HG02588 (cell line): ENCODE measurements around the gene LHFPL6.
"Not testable (repeated sequence)": the region's sequence is repeated elsewhere in the genome, so short reads cannot be mapped to it uniquely, and the experiment has no call there.

Experiments used
- ATAC-seq: cut with Tn5 transposase; IDR thresholded peaks from one replicate; pipeline ENCODE4 v1.9.1; 2021; ENCODE audit warnings: mild to moderate bottlenecking, moderate library complexity; ENCODE audit not compliant: unreplicated experiment

LHFPL6 gene

DNA sequence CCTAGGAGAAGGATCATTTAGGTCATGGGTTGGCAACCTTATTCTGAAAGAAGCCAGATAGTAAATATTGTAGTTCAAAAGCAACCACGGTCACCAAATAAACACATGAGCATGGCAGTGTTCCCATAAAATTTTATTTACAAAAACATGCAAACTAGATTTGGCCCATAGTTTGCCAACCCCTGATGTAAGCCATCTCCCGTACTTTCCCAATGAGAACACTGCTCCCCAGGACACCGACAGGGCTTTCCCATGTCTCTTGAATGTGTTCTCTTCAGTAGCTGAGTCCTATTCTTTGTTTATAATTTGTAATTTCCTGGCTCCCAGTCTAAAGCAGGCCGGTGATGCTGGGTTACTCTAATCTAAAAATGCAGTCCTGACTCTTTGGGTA is 239.6 kb downstream of the LHFPL6 start:
- no peak for ATAC-seq

DNA sequence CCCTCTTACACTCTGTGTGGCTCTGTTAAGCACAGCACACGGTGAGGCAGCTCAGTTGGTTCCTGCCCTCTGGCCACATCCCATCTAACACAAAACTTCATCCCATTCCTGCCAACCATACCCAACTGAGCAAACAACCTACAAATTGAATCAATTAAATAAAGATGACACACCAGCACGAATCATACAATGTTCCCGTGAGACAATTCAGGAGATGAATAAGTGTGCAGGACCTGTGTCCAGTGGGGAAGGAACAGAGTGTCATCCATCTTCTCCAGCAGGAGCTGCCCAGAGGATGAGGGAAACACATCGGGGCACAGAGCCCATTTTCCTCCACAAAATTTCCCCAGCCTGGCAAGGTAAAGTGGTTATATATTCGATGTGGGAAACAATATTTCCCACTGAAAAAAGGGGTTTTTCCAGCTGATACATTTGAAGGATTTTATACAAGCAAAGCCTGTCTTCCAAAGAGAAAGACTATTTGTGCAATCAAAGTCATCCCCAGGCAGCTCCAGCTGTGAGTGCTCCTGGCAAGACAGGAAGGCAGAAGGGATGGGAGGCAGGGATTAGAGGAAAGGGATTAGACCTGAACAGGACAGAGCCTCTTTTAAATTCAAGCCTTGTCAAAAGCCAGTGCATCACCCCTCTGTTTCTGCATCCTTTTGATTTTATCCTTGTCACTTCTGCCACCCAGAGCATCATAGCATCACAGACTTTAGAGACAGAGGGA is 240.2 kb downstream of the LHFPL6 start:
- ATAC-seq = no peak

DNA sequence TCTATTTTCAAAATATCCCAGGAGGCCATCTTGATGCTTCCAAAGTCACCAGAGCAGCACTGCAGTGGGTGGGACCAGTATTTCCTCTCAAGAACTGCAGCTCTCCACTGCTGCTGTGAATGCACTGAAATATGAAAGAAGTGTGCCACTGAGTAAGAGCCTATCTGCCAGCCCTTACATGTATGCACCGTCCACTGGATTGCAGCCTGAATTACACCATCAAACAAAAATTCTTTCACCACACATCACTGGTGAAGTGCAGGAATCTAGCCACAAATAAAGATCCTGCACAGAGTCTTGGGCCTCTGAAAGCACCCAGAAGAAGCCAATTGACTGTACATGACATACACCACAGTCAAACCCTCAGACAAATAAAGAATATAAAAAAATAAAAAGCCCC is 249.0 kb downstream of the LHFPL6 start:
- ATAC-seq = no peak

DNA sequence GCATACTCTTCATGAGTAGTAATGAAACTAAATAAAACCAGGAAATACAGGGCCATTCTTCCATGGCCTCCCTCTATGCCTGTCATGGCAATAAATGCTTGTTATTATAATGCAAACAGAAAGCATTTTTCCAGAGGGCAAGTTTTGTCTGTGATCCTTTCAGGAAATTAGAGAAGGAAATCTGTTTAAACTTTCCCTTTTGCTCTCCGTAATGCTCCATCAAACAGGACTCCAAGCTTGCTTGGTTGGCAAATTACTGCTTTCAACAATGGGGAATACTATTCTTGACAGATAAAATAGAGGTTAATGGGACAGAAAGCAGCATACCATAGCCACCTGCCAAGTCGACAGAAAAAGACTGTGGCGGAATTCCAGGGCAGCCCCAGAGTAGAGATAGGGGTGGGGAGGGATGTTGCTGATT is 252.5 kb downstream of the LHFPL6 start:
- ATAC-seq = no peak

DNA sequence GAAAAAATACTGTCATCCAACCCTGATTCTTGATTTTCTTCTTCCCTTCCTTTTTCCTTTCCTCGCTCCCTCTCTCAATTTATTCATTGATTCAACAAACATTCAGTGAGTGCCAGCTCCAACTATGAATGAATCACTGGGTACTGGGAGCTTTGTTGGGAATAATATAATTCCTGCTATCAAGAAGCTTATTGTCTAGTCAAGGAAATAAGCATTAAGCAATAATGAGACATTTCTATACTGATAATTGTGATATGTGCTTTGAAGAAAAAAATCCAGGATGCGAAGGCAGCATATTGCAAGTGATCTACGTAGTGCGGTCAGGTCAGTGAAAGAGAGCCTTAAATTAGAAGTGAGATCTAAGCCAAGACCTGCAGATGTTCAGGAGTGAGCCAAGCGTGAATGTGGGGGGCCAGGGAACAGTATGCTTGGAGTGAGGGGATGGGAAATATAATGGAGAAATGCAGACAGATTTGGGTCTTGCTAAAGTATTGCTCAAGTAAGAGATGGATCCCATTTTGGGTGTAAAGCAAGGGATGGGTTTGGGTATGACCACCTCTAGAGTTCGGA is 253.5 kb downstream of the LHFPL6 start:
- no peak for ATAC-seq

DNA sequence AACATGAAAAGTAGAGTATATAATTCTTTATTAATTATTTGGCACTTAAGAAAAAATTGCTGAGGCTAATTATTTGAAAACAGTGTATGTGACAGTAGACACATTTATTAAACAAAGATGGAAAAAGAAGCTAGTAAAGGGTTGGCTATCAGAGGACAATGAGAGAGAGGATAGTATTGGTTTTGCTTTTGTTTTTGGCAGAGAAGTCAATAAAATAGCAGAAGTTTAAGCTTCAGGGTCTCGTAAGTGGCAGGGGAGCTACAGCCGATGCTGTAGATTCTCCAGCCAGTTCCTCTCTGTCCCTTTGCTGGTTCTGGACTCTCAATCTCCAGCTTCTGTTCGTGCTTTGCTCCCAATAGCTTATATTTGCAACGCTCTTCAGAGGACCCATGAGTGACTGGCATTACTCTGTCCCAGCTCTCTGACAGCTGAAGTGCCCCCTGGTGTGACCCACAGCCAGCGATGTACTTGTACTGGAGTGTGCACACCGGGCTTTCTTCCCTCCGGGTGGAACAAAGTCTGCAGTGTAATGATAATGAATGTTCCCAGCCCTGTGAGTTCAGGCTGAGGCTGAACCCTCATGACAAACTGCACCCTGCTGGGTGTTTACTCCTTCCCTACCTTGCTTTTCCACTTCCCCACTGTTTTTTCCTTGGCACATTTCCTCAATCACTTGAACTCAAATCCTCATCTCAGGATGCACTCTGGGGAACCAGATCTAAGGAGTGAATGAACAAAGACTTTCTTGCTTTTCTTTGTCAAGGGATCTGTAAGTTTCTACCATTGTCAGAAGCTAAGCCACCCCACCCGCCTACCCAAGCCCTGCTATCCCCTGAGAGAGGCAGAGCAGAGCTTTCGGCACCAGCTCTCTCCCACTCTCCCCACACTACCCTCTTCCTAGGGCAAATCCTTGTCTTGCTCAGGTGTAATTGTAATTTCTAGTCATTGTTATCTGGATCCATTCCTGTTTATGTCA is 254.8 kb downstream of the LHFPL6 start:
- no peak for ATAC-seq

DNA sequence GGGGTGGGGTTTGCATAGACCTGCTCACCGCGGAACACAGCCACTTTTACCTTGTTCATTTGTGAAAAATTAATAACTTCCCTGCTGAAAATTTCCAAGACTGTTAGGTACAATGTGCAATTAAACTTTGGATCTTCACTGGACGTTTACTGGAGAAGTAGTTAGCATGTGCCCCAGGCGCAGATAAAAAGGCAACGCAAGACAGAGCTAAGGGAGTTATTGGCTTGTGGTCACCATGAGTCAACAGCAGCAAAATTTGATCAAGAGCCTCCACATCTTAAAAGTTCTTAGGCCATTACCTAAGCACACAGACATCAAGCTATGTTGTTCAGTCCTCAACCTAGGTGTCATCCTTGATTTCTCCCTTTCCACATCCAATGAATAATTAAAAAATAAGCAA is 257.0 kb downstream of the LHFPL6 start:
- ATAC-seq = no peak

DNA sequence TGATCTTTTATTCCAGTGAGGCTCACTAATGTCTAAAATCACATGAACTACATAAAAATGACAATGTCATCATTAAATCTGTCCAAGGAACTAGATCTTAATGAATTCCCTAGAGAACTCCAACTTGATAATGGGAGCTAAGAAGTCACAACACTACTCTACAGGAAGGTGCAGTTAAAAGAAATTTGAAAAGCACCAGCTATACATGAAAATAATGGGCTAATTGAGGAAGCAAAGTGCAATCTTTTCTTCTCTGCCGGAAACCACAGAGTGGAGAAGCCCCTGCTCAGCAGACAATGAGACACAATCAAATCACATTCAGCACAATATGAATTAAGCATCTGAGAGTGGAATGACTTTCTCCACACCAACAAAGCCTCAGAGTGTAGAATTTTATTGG is 261.7 kb downstream of the LHFPL6 start:
- no peak for ATAC-seq

DNA sequence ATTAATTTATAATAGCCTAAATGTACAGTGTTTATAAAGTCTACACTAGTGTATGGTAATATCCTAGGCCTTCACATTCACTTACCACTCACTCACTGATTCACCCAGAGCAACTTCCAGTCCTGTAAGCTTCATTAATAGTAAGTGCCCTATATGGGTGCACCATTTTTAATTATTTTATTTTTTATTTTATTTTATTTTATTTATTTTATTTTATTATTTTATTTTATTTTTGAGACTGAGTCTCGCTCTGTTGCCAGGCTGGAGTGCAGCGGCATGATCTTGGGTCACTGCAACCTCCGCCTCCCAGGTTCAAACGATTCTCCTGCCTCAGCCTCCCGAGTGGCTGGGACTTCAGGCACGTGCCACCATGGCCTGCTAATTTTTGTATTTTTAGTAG is 264.9 kb downstream of the LHFPL6 start:
- ATAC-seq = not testable (repeated sequence)

DNA sequence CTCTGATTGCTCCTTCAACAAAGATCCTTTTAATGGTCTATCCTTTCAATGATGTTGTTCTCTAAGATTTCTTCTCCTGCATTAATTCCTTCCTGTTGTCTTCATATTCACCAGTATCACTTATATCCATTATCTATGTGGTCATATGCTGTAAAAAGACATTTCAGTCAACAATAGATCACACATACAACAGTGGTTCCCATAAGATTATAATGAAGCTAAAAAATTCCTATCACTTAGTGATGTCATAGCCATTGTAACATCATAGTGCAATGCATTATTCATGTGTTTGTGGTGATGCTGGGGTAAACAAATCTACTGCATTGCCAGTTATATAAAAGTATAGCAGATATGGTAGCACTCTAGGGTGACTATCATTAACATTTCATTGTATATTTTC is 266.1 kb downstream of the LHFPL6 start:
- no peak for ATAC-seq

DNA sequence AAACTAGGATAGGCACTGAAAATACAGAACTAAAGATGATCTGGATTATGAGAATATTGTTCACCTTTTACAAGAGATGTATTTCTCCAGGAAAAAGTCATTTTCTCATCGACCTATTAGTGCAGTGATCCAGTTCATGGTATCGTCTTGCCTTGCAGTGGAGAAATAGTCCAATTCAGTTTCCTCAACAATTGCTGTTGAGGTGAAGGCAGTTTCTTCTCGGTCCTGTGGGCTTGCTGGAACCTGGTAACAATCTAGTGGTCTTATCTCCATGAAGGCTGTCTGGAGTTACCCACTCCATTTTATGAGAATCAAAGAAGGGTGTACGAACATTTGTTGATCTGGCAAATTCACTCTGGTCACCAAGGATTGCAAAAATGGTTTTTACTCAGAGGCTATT is 266.8 kb downstream of the LHFPL6 start:
- no peak for ATAC-seq

DNA sequence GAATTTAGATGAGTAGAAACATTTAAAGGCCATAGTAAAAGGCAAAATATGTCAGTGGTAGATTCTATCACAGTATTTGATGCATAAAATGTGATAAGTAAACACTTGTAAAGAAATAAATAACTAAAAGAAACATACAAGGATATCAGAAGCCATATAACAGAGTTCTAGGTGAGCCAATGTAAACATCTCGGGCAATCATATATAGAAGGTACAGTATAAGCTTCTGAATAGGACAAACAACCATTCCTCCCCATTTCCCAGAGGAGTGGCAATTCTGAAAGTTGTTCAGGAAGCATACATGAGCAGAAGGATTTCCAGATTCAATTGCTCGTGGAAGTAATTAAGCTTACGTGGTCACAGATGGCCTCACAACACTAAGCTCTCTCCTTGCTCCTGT is 267.3 kb downstream of the LHFPL6 start:
- no peak for ATAC-seq

DNA sequence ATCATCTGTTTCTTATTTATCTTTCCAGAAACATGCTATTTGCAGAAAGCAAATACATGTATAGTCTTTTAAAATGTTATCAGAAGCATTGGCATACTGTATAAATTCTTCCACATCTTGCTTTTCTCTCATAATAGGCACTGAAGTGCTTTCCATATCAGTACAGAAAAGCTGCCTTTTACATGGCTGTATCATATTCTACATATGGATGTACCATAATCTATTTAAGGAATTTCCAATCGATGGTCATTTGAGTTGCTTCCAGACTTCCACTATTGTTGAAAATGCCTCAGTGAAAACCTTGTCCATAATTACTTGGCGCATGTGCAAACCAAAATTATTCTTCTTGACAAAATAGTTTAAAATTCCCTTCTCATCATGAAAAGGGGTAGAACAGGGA is 272.5 kb downstream of the LHFPL6 start:
- no peak for ATAC-seq

DNA sequence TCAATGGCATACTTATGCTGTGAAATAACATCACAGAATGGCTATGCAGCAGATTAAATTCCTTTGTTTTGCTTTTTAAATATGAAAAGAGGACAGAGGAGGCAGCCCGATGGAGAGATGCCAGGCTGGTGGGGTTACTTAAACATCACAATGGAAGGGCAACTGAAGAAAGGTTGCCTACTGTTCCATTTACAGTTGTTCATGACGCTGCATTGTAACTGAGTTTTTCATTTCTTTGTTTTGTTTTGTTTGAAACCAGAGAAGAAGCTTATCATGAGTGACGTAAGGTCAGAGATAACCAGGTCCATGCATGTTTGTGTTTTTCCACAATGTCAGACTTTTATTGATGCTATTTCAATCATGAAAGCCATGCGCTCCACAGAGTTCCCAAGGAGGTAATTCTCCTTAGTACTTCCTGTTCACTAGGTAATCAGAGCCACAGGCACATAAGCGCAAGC is 273.8 kb downstream of the LHFPL6 start:
- ATAC-seq = no peak

DNA sequence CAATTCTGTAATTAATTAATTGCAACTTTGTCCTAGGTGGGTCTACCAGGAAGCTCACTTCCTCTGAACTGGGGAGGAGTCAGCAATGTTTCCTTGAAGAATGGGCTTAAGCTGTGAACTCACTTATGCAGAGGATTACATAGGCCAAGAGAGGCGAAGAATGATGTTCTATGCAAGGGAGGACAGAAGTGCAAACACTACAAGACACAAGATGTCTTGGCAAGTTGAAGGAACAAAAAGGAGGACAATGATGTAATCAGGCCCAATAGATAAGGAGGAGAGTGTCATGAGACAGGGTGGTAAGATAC is 275.9 kb downstream of the LHFPL6 start:
- ATAC-seq = no peak

DNA sequence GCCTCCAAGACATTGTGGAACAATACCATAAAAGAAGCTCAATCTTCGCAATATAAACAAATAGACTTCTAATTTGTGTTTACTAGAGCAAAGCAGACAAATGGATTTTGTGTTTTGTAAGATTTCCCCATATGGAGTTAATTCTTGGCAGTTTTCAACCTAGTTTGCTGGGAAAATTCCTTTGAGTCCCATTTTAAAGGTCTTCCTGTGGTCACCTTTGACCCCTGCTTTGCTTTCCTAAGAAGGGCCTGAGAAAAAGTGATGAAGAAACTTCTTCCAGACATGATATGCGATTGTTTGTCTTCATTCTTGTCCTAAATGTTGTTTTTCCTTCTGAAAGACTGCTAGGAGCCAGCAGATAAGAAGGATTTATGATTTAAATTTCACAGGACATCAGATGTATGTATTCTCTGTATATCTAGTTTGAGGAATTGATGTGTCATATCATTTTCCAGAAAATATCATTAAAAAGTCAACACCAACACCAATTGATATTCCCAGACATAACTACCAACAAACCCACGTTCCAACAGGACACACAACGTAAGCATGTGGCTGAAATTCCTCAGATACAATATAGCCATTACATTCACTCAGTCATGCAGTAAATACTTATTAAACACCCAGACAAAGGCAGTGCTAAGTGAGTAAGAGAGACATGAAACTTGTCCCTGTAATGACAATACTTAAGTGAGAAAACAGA is 276.4 kb downstream of the LHFPL6 start:
- no peak for ATAC-seq

DNA sequence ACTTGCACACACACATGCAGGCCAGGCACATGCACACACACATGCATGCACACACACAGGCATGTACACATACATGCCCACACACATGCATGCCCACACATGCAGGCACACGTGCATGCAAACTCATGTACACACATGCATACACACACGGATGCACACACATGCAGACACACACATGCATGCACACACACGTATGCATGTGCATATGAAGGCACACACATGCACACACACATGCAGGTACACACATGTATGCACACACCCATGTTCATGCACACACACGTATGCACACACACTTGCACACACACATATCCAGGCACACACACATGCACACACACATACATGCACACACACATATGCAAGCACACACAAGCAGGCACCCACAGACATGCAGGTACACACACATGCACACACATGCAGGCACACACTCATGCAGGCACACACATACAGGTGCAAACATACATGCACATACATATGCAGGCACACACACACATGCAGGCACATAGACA is 278.1 kb downstream of the LHFPL6 start:
- ATAC-seq = no peak

DNA sequence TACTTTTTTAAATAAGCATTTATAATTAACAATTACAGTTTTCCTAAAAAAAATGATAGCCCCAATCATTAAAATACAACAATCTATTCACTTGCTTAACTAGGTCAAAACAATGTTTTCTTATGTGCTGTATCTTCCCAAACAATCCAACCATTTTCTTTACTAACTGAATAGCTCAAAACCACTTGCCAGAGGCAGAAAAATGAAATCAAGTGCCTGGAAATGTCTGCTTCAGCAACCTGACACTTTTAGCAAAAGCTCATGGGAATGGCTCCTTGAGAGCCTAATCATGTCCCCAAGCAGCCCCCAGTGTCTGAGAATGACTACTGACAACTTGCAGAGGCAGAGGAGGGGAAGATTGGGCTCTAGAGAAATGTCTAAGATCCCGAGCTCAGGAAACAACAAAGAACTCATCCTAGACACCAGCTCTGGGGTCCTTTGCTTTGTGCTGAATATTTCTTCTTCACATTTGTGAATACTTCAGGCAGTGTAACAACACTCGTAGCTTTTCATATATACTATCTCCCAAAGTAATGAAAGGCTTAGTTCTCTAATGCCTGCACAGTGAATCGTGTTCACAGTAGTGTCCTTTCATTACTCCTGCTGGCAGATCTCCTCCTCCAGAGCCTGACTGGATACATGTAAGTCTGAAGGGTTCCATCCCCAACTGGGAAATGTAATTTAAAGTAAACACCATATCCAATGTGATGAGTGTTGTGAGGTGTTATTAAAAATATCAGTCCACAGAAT is 280.0 kb downstream of the LHFPL6 start:
- no peak for ATAC-seq

DNA sequence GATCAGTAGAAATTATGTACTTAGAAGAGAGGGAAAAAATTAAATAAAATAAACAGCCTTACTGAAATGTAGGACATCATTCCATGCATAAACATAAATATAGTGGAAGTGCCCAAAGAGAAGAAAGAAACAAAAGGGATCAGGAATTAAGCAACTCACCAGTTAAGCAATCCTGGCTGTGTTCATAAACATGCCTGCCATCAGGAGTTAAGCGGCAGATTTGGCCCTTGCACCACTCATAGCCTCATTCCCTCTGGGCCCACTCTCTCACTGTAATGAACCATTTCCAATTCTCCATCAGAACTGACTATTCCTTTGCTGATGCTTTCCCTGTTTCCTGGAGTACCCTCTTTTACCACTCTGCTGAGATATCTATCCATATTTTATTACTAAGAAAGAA is 281.4 kb downstream of the LHFPL6 start:
- no peak for ATAC-seq

DNA sequence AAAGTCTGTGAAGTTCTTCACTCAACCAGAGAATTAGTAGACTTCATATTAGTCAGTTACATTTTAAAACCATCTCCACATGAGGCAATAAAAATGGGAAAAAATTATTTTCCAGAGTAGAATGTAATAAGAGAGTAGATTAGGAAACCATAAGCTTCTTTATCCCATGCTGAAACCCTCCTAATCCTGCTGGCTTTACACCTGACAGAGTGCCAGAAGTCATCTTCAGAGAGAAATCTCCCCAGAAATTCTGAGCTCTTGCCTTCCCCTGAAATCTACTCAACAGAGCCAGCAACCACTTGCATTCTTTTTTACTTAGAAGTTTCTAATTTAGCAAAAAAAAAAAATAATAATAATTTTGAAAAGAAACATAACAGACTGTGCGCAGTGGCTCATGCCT is 284.8 kb downstream of the LHFPL6 start:
- no peak for ATAC-seq
